ENCODE measurements around the gene NSMCE3. TPM values are rescaled to one million over a fixed set of nuclear protein-coding genes. Genes with fewer than 3 reads are reported as not detected.

Gene NSMCE3
- total RNA-seq, 2 donors from 2014 or later, result 13.8 to 21.0 TPM

- Histone ChIP-seq H3K9me3 (no peaks in the 10 kb centered on the region), H3K27ac (no peak overlapping the region), H3K4me1 (replicated peaks) (no peaks in the 10 kb centered on the region), H3K4me3 (no peak overlapping the region), H3K27me3 (replicated peaks; ENCODE audit: insufficient read depth) (no peaks in the 10 kb centered on the region), H3K36me3 (no peaks in the 10 kb centered on the region)
- no peak for TF ChIP-seq POLR2A (IDR thresholded peaks at IDR 0.05)
- TF ChIP-seq POLR2AphosphoS5 (IDR thresholded peaks at IDR 0.05), result no peak
- TF ChIP-seq, protein P1, sequence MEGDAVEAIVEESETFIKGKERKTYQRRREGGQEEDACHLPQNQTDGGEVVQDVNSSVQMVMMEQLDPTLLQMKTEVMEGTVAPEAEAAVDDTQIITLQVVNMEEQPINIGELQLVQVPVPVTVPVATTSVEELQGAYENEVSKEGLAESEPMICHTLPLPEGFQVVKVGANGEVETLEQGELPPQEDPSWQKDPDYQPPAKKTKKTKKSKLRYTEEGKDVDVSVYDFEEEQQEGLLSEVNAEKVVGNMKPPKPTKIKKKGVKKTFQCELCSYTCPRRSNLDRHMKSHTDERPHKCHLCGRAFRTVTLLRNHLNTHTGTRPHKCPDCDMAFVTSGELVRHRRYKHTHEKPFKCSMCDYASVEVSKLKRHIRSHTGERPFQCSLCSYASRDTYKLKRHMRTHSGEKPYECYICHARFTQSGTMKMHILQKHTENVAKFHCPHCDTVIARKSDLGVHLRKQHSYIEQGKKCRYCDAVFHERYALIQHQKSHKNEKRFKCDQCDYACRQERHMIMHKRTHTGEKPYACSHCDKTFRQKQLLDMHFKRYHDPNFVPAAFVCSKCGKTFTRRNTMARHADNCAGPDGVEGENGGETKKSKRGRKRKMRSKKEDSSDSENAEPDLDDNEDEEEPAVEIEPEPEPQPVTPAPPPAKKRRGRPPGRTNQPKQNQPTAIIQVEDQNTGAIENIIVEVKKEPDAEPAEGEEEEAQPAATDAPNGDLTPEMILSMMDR (IDR thresholded peaks at IDR 0.05), result no peak
- no peak for DNase-seq (ENCODE audit: low spot score)
- WGBS, result 53% methylated on average over 7 of the region's 7 CpGs
- intact Hi-C loops (cut with DNase I), result no loop called here
Measured at GRCh38 chr15:29294732-29295325, 25.2 kb upstream of the NSMCE3 start.

- DNase-seq (ENCODE audit: low spot score), result no peak
- intact Hi-C loops (cut with DNase I), result no loop called here
- TF ChIP-seq POLR2A (IDR thresholded peaks at IDR 0.05) (no peak), POLR2AphosphoS5 (IDR thresholded peaks at IDR 0.05) (no peak)
- TF ChIP-seq, protein P1 (IDR thresholded peaks at IDR 0.05), result no peak
- Histone ChIP-seq H3K4me1 (replicated peaks) (no peaks in the 10 kb centered on the region), H3K4me3 (no peak overlapping the region), H3K9me3 (no peaks in the 10 kb centered on the region), H3K27me3 (replicated peaks; ENCODE audit: insufficient read depth) (no peaks in the 10 kb centered on the region), H3K36me3 (no peaks in the 10 kb centered on the region), H3K27ac (no peak overlapping the region)
- WGBS, result 71% methylated on average over 5 of the region's 5 CpGs
Measured at GRCh38 chr15:29291067-29291845, 21.6 kb upstream of the NSMCE3 start.

DNA sequence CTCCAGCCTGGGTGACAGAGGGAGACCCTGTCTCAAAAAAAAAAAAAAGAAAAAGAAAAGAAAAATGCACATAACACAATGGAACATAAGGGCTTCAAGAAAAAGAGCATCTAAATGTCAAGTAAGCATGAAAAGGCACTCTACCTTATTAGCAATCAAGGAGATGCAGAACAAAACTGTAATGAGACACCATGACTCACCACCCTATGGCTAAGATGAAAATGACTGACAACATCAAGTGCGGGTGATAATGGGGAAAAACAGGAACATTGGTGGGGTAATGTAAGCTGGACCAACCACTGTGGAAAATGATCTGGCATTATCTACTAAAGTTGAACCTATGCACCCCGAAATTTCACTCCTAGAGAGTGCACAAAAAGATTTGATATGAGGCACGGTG is 19.6 kb upstream of the NSMCE3 start:
- H3K27me3 ChIP-seq (replicated peaks; ENCODE audit: insufficient read depth), result no peaks in the 10 kb centered on the region
- WGBS, result 90% methylated on average over 3 of the region's 3 CpGs
- no peak overlapping the region for H3K27ac ChIP-seq
- no peaks in the 10 kb centered on the region for H3K9me3 ChIP-seq
- no peak overlapping the region for H3K4me3 ChIP-seq
- no peaks in the 10 kb centered on the region for H3K36me3 ChIP-seq
- H3K4me1 ChIP-seq (replicated peaks), result no peaks in the 10 kb centered on the region
- no peak for TF ChIP-seq POLR2AphosphoS5 (IDR thresholded peaks at IDR 0.05)
- TF ChIP-seq, protein P1 (IDR thresholded peaks at IDR 0.05), result no peak
- no peak for TF ChIP-seq POLR2A (IDR thresholded peaks at IDR 0.05)
- no peak for DNase-seq (ENCODE audit: low spot score)
- intact Hi-C loops (cut with DNase I), result no loop called here

GRCh38 chr15:29285386-29285785 is 15.8 kb upstream of the NSMCE3 start:
- Histone ChIP-seq H3K4me1 (replicated peaks) (no peaks in the 10 kb centered on the region), H3K27me3 (replicated peaks; ENCODE audit: insufficient read depth) (no peaks in the 10 kb centered on the region), H3K36me3 (no peaks in the 10 kb centered on the region), H3K27ac (no peak overlapping the region), H3K4me3 (no peak overlapping the region), H3K9me3 (no peaks in the 10 kb centered on the region)
- DNase-seq (ENCODE audit: low spot score), result no peak
- intact Hi-C loops (cut with DNase I), result no loop called here
- no peak for TF ChIP-seq POLR2A (IDR thresholded peaks at IDR 0.05)
- TF ChIP-seq, protein P1 (IDR thresholded peaks at IDR 0.05), result no peak
- no peak for TF ChIP-seq POLR2AphosphoS5 (IDR thresholded peaks at IDR 0.05)

DNA sequence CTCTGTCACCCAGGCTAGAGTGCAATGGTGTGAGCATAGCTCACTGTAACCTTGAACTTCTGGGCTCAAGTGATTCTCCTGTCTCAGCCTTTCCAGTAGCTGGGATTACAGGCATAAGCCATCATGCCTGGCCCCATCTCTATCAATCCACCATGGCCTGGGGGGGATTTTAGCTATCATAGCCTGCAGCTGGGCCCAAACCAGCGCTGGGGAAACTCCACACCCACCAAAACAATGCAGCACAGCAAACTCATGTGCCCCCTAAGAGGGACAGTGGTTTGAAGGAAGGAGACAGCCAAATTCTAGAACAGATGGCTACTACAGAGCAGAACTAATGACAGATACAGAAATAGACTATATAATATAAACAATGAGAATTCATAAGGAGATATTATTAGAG is 13.8 kb upstream of the NSMCE3 start:
- no peak for TF ChIP-seq POLR2AphosphoS5 (IDR thresholded peaks at IDR 0.05)
- no peak for TF ChIP-seq POLR2A (IDR thresholded peaks at IDR 0.05)
- TF ChIP-seq, protein P1 (IDR thresholded peaks at IDR 0.05), result no peak
- H3K36me3 ChIP-seq, result no peaks in the 10 kb centered on the region
- H3K27ac ChIP-seq, result no peak overlapping the region
- no peak overlapping the region for H3K4me3 ChIP-seq
- no peaks in the 10 kb centered on the region for H3K27me3 ChIP-seq (replicated peaks; ENCODE audit: insufficient read depth)
- intact Hi-C loops (cut with DNase I), result no loop called here
- H3K9me3 ChIP-seq, result no peaks in the 10 kb centered on the region
- WGBS, result 61% methylated on average over 1 of the region's 1 CpG
- no peak for DNase-seq (ENCODE audit: low spot score)
- H3K4me1 ChIP-seq (replicated peaks), result no peaks in the 10 kb centered on the region
